Activated effector memory CD4-positive, alpha-beta T cell treated with anti-CD3 and anti-CD28 coated beads, Interleukin-2, amount 50 U/mL, for 16 hours (primary cell): ENCODE data around the gene PALLD.

Experiments used
- DNase-seq: peaks from one replicate; pipeline ENCODE4 v3.0.0-alpha.2; 2020

The PALLD gene

DNA sequence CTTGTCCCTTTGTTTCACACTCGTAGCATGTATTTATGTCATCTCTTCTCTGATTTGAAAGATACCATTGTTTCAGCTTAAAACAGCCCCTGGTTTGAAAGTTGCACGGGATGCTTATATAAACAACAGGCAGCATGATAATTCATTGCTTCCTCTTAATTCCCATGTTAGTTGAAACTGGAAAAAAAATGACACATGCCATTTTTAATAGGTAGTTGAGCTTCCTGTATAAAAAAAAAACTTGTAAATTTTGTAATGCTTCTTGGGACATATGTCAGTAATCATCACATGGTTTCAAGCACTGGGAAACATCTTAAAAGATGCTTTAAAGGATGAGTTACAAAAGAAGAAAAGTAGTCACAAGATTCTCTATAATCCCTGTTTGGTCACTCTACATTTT, 243.0 kb downstream of the PALLD start:
- no peak for DNase-seq

DNA sequence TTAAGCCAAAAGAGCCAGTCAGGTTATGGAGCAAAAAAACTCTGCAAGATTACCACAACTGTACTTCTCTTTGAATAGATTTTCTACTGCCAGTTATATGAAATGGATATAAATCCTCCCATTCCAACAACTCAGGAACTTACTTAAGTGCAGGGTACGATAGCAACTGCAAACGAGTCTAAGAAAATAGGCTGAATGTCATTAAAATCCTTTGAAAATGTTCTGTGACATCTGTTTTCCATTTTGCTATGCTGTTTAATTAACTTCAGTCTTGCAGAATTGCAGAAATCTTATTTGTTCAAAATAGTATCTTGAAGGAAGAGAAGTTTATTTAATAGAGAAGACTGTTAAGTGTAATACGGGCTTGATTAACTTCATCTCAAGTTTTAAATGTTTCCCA, 243.8 kb downstream of the PALLD start:
- no peak for DNase-seq

DNA sequence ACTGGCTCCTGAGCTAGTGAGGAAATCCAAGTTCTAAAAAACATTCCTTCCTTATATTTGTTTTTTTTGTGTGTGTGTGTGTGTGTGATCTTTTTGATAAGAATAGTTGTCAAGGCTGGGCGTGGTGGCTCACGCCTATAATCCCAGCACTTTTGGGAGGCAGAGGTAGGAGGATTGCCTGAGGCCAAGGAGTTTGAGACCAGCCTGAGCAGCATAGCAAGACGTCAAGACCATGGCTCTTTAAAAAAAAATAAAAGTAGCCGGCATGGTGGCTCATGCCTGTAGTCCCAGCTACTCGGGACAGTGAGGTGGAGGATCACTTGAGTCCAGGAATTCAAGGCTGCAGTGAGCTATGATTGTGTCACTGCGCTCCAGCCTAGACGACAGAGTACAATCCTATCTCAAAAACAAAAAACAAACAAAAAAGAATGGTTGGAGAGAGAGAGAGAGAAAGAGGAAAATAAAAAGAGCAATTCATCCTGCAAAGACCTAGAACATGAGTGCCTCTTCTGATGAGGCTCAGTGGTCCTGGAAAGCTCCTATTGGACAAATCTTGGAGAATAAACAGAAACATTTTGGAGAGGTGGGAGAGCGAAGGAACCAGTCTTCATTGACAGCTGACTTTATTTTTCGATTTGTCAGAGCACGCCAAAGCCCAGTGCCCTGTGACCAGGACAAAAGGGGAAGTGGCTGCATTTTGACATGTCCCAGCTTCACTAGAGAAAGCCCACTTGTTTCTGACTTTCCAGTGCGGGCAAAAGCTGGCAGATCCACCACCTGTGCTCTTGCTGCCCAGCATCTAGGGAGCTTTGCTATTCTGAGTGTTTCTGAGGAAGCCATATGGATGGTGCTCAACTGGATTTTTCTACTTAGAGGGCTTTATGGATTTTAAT, 244.7 kb downstream of the PALLD start:
- DNase-seq, result no peak

DNA sequence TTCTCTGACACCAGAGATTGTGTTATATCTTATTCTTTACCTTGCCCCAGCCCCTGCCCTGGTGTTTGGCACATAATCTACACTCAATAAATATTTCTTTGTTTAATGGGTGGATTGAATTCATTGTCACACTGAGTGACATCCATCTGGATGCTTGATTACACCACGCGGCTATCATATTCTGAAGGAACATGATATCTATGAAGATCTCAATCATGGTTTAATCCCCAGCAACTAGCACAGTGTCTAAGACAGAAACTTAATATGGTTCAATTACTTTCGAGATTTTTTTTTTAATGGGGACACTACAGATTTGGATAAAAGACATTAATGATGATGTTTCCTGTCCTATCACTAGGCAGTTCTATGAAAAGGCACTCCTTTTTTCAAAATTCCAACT, 246.3 kb downstream of the PALLD start:
- no peak for DNase-seq

DNA sequence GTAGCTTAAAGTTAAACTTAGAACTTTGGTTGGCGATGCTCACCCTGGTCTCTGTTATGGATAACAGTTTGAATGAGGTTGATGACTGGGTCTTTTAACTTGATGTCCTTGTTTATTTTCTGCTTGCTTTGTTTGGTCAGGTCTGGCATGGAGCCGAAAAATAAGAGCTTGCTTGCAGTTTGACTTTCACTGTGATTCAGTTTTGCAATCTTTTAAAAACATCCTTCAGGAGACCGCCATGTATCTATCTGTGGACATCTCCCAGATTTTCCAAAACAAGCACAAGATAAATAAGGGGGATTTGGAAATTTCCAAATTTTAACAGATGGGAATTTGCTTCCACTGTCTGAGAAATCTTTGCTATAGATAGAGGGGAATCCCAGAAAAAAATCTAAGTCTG, 246.7 kb downstream of the PALLD start:
- no peak for DNase-seq

DNA sequence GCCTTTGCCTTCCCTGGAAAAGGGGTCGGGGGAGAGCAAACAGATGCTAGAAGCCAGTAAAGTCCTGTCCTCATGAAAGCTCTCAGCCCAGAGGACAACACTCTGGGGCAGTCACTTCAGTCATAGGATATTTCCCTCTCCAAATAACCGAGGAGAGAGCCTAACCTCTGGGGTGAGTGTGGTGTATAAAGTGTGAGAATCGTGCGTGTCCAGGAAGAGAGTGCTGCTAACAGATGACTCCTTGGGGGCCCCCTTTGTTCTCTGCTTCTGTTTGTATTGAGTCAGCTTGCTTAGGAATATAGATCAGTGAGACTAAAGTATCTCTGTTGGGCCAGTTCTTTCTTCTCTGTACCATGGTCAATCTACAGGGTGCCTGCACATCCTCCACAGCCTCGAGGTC, 247.2 kb downstream of the PALLD start:
- DNase-seq, result no peak

DNA sequence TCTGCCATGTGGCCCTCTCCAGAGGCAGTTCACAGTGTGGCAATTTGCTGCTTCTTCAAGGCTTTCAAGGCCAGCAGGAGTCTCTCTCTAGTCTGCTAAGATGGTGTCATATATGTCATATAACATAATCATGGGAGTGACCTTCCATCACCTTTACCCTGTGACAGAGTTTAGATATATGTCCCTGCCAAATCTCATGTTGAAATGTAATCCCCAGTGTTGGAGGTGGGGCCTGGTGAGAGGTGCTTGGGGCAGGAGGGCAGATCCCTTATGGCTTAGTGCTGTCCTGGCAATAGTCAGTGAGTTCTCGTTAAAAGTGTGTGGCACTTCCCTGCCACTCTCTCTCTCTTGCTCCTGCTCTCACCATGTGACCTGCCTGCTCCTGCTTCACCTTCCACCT, 252.0 kb downstream of the PALLD start:
- DNase-seq, result no peak

DNA sequence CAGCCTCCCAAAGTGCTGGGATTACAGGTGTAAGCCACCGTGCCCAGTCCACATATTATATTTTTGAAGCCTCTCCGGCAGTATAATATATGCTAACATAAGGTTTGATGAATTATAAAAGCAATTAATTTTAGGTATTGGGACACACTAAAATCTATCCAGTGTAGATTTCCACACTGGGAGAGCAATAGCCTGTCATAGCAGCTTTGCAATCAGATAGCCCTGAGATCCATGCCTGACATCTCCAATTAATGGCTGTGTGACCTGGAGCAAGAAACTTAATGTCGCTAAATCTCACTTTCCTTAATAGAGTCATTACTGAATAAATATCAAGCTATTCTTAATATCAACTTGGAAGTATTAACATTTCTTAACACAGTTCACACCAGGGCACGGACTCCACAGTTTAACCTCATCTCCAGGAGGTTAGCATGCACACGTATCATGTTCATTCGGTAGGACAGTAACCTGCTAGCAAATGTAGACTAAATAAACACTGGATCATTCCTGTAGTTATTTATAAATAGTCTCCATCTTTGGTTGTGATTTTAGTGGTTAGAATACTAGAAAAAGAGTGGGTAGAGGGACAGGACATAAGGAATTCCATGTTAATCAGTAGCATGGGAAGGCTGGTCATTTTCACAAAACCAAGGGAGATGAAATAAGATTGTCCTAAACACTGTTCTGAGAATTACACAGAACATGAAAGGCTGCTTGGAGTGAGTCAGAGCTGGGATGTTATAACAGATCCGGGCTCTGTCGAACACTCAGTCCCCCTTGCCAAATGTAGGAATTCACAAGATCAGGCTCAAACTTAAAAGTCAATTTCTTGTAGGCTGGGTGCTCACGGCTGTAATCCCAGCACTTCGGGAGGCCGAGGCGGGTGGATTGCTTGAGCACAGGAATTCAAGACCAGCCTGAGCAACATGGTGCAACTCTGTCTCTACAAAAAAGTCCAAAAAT, 254.7 kb downstream of the PALLD start:
- no peak for DNase-seq

DNA sequence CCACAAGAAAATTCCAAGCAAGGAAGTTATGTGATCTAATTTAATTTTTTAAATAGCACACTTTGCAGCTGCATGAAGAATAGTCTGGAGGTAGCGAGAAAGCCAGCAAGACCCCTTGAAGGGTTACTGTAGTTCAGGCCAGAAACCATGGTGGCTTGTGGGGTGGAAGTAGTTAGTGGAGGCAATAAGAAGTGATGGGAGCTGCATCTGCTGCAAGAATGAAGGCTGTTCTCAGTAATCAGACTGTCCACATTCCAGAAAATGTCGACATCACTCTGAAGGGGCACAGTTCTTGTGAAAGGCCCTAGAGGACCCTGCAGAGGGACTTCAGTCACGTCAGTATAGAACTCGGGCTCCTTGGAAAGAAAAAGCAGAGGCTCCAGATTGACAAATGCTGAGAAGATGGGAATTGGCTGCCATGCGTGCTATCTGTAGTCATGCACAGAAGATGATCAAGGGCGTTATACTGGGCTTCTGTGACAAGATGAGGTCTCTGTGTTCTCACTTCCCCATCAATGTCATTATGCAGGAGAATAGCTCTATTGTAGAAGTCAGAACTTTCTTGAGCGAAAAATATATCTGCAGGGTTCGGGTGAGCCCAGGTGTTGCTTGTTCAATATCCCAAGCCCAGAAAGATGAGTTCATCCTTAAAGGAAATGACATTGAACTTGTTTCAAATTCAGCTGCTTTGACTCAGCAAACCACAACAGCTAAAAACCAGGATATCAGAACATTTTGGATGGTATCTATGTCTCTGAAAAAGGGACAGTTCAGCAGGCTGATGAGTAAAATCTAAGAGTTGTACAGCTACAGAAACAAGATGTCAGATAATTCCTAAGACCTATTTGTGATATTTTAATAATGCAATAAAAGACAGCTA, 259.0 kb downstream of the PALLD start:
- DNase-seq, result no peak

DNA sequence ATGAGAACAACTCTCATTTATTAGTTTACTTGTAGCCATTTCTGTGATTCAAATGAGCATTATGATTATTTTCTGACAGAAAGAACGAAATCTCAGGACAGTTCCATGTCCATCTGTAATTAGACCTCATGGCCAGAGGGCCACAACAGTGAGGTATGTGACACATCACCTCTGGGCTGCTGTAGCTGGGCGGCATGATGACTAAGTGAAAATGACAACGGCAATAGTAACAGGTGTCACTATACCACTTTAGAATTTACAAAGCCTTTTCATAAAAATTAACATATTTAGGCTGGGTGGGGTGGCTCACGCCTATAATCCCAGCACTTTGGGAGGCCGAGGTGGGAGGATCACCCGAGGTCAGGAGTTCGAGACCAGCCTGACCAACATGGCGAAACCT, 260.6 kb downstream of the PALLD start:
- no peak for DNase-seq

DNA sequence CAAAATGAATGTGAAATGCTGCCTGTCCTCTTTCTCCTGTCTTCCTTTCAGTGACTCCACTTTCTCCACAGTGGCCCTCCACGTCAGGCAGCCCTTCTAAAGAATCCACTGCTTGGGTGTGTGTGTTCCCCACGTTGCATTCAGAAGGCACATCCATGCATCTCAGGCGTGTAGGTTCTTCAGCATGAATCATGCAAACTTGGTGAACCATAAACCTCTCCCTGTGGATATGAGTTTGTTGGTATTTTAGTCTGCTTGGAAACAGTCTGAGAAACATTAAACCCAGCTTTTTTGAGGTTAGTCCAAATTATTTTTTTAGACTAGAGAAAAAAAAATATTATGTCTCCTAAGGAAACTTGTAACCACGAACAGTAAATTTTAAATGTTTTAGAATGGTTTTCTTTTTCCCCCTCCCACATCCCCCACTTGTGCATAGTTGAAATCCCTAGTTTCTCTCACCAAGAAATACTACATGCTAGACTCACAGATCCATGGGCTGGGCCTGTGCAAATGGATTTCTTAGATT, 261.6 kb downstream of the PALLD start:
- no peak for DNase-seq

DNA sequence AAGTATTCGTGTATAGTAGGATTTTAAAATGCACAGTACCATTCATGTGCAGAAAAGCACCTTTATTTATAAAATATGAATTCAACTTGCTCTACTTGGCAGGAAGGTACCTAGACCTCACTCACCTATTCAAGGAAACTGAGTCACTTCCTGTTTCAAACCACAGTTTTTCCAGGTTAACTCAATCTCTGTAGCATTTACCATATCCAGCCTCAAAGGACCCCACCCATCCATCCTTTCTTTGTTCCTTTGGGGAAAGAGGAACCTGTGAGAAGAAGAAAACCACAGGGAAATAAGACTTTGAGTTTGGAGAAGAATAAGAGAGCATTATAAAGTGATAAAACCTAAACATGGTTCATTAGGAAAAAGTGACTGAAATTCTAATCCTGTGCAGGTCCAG, 262.5 kb downstream of the PALLD start:
- DNase-seq, result no peak

DNA sequence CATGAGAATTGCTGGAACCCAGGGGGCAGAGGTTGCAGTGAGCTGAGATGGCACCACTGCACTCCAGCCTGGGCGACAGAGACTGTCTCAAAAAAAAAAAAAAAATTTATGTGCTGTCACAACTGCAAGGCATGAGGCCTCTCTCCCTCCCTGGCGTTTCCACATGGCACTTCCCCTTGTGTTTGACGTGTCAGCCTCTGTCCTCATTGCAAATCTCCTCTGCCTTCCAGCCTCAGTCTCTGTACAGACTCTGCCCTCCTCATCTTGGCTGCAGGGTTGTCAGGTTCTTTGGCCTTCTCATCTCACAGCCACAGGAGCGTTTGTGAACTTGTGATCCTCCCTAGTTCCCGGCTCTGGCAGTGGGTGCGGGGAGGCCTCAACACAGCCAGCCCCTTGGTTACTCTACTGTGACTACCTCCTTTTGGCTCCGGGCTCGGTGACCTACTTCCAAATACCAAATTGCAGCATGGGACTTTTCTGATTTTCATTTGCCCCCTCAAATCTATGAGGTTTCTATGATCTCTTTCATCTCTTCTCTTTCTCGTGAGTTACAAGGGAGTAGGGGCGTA, 263.2 kb downstream of the PALLD start:
- no peak for DNase-seq

DNA sequence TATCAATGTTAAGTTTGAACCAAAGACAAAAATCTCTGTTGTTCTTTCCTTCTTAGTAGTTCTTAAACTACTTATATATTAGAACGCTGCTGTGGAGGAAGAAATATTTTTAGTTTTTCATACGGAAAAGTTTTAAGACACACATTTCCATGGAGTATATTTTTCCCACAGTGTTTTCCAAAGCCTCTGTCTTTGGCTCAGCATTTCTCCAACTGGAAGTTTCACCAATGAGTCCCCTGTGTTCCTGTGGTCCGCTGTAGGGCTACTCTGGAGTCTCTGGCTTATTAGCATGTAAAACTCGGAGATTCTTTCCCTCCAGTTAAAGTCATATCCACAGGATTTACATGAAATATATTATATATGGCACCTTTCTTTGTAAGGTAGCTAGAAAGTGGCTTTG, 264.2 kb downstream of the PALLD start:
- no peak for DNase-seq

DNA sequence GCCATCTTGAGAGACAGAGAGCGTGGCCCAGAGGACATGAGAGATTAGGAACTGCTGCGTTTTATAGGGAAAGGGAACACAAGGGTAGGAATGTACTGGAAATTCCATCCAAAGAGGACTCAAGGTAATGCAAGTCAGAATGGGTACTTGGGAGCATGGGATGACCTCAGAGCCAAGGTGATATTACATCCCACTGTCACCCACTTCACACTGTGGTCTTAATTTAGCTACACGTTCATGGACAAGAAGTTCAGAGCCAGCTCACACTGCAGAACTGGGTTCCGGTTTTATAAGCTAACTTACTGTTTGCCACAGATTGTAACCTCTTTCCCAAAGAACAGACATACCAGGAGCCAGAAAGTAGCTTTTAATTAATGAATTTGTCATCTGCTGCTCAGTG, 268.5 kb downstream of the PALLD start:
- no peak for DNase-seq

DNA sequence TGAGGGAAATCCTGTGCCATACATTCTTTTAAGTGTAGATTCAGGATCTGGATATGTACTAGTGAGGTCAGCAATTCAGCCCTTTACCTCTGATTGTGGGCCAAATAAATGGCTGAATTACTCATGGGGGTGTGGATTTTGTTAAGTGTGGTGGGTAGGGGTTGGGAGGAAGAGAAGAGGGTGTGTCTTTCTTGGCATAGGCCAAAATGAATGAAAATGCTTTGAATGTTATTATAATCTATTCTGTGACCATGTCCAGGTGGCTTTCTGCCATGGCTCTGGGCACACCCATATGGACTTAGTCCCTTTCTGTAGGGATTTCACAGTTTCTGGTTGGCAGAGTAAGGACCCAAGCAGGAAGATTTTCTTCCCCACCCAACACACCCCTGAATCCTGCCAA, 268.9 kb downstream of the PALLD start:
- DNase-seq, result no peak

DNA sequence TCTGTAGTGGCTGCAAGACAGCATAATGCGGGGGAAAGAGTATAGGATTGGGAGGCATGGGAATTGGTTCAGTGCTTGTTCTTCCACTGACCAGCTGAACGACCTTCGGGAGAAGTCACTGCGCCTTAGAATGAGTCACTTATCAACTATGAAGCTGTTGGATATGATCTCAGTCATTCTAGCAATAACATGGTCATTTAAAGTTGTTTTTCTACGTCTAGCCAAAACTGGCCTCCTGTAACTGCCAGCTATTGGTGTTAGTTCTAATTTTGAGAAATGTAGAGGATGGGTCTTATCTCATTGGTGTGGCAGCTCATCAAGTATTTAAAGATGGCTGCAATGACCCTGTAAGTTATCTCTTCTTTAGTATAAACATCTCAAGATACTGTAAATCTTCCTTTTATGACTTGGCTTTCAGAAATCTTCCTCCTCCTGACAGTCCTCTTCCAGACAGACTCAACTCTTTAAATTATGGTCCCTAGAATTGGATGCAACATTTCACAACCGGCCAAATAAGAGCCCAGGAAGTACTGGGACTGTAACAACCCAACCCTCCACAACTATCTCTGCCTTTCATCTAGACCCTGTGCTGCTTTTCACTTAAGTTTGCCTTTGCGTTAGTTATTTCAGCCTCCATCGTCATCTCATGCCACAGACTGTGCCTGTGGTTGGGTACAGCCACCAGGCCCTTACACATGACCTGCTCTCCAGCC, 269.9 kb downstream of the PALLD start:
- DNase-seq, result no peak

DNA sequence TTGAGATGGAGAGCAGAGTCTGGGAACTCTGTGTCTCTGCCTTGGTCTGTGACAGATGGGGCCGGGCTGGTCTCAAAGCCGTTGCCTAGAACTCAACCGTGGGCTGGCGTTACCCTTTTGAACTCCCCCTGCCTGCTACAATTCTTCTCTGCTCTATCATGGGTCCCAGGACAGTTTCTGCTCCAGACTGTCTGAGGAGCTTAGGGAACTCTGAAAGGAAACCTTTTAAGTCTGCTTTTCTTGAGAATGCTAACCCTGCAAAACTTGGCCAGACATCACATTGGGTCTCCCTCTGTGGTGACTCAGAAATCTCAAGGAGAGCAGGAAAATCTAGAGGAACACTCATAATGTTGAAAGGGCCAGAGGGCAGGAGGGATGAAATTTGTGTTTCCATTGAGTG, 272.6 kb downstream of the PALLD start:
- DNase-seq, result no peak

DNA sequence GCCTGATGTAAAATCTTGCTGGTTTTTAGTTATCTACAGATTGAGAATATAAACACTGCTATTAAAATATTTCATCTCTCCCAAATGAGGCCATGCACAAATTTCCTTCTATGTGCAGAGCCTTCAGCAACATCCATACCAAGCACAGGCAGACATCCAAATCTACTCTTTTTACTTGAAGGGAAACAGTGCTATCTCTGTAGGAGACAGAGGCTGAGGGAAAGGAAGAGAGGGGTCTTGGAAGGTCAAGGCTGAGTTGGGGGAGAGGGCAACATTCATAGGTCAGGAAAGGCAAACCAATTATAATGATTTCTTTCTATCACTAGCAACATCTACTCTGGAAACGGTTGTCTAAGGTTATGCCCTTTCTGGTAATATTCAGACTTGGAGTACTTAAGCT, 273.0 kb downstream of the PALLD start:
- DNase-seq, result no peak

DNA sequence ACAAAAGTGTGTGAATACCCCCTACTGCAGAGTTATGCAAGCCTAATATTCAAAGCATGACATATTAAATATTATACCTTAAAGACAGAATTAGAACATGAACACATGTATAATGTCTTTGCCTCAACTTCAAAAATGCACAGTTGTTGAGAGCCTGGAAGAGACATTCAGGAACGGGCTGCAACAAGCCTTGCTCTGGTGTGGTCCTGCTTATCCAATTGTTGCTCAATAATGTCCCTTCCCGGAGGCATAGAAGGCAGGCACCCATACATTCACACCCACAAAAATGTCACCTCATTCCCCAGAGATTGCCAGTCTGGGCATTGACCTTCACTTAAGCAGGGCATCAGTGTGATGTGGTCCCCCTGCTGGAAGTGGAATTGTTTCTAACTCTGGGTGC, 274.4 kb downstream of the PALLD start:
- no peak for DNase-seq

DNA sequence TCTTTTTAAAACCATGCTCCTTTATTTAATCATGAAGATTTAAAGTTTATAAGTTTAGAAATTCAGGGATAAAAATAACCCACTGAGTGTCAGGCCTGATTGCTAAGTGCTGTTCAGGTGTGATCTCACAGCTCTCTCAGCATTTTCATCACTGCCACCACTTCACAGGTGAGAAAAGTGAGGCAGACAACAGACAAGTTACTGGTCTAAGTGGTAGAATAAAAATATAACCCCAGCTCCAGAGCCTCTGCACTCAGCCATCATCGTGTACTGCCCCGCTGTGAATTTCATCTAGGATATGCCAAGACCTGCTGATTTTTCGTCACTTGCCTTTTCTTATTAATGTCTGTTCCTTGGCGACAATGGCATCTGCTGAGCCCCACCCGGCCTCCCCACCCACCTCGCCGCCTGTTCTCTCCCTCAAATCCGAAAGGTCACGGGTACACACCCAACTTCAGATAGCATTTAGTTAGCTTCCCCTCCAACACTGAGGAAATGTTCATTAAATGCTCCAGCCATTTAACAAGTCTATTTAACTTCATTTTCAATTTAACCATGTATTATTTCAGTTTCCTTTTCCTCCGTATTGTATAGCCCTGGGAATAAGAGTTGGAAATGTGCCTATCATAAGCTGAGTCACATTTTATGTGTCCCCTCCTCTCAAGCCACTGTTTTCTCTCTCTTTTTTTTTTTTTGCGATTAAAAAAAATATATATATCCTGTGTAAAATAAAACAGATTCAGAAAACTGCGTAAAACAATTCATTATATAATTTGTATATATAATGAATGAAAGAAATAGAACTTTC, 276.7 kb downstream of the PALLD start:
- no peak for DNase-seq
